Activated T-cell treated with anti-CD3 and anti-CD28 coated beads, Interleukin-2, amount 50 U/mL, for 48 hours (primary cell): ENCODE results near the gene TMEM158.

Source experiments
- DNase-seq, 2 experiments: peaks; one replicate each; pipeline ENCODE4 v3.0.0-alpha.2; 2020

TMEM158 gene

DNA sequence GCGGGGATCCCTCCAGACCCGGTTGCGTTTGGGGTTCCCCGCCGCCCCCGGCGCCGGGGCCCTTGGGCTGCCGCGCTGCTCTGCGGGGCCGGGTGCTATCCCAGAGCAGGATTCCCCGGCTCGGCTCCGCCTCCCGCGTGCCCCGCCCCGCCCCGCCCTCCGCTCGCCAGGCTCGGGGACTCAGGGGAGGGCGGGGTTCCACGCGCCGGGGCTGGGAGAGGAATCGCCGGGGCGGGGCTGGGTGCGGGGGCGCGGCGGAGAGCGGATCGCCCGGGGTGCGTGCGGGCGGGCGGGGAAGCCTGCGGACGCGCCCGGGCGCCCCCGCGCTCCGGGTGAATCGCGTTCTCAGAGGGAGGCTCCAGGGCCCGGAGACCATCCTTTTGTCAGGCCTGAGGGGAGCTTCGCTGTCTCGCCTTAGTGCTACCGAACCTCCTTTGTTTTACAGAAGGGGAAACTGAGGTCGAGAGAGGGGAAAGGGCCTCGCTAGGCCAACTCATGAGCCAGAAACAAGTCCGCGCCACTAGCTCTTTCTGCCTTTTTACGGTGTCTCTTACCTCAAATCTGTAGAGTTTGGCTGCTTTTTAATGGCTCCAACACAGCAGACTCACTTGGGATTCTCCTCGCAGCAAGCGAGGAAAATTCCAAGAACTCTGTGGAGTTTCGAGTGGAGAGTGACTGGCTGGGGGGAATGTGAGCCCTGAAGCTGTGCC, at the start of gene TMEM158:
Gene TMEM158, minus strand, starts transcription at position 82 of the 710 bp plus-strand sequence. CDS start 260 bp downstream, outside the sequence.
- DNase-seq: peak; percentile 82 to 85

DNA sequence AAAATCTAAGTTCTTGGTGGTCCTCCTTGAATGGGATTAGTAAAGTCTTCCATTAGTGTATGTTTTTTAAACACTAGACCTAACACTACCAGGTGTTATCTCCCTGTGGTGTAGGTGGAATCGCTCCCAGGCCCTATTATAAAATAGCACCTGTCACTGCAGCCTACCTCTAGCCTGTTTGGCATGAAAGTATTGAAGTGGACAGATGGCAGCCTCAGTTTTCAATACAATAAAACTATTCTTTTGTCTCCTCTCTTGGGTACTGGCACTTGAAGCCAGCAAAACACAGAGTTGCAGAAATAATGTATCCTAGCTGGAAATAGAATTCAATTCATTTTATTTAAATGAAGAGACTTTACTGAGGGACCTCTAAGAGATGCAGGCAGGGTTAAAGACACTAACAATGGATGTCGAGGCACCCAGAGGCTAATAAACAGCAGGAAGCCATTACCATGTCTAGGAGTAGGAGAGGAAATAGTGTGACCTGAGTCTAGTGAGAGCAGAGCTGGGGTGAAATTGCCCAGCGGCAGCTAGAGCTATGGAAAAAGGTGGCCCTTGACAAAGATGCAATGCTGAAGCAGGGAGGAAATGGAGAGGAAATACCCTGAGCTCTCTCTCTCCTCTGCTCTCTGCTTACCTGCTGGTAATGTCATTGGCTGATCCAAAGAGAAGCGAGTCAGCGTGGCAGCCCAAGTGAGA, 49.1 kb upstream of the TMEM158 start:
- DNase-seq: no peak

DNA sequence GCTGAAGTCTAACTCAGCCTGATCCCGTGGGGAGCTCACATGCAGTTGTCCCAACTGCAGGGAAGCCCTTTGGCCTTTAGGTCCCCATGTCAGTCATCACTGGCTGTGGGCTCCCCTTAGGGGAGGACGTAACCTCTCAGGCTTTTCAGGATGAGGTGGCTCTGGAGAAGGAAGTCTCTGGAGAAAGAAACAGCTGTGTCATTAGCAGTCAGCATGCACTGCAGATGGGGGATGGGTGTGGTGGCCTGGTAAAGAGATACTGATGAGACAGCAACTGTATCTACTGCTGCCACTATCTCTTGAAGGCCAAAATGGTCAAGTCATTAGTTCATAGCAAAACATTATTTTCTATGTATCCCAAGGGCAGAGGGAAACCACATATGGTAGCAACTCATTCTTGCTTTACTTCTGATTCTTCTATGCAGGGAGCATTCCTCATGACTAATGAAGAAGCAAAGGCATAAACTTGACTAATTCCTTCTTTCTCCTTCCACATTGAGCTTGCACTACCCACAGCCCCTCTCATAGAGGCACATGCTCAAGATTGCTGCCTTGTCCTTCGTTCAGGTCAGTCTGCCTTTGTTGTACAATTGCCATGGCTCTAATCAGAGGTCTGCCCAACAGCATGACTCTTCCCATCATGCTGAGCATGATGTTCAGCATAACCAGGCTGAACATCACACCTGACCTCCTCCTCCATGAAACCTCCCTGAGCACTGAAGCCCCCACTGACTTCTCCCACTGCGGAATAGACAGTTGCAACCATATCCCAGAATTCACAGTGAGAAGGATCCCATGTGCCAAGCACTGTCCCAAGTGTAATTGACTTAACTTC, 47.8 kb upstream of the TMEM158 start:
- DNase-seq: no peak

DNA sequence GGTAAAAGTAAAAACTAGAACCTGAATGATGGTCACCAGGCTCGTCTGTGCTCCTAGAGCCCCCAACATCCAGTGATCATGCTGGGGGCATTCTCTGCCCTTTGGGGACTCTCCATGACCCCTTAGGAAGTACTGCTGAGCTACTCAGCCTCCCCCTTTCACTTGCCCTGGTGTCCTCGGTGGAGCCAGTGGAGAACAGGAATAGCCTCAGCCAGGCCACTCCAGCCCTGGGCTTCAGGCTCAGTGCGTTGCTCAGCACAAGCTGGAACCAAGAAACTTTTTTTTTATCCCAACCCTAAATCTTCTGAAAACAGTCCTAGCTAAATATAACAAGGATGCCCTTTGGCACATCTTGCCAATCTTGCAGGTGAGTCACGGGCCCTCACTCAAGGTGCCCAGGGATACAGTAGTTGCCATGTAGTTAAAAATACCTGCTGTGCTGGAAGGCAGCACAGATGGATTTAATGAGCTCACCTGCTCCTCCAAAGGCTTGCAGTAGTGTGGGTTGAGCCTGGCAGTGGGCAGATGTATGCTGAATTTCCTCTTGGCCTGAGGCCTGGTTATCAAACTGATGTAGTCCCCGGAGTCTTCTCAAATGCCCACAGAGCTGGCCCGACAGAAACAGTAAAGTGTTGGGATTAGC, 46.9 kb upstream of the TMEM158 start:
- no peak for DNase-seq

DNA sequence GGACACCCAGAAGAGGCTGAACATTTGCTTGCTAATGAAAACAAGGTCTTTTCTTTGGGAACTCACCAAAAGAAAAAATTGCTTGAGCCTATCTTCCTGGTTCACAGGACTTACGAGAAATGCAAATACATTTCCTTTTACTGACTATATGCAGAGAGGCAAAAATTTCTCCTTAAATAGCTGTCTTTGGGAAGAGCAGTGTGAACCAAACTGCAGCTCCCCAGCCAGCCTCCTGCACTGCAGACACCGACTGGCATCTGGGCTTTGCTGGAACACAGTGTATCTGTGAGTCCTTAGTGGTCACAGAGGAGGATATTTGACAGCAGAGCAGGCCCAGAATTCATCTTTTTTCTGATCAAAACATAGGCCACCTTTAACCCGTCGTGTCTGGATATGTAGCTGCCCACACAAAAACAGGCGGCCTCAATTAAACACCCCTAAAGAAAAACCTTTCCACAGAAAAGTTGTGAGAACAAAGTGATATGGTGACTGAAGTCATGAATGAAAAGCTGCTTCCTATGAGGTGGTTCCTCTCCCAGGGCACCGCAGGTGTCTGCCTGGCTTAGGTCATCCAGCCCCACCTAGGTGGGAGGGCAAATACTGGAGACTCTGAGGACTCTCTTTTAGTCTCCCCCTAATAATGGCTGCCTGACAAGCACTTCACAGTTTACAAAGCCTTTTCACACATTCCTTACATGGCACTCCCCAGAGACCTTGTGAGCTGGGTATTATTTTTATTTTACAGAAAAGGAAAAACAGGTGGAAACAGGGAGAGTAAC, 46.1 kb upstream of the TMEM158 start:
- DNase-seq: no peak

DNA sequence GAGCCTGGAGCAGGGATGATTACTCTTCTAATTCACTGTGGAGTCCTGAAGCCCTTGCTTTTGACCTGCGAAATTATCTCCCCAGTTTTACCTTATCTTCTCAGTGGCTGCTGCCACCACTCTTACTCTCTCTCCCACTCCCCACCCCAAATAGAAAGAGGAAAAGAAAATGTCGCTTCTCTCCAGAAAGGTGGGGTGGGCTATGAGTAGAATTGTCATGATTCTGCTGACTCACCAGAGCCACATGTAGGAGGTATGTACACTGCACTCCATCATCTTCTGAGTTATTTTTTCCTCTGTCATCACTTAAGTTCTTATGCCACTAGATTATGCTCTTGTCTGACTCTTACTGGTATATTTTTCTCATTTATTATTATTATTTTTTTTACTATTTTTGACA, 43.9 kb upstream of the TMEM158 start:
- DNase-seq: no peak

DNA sequence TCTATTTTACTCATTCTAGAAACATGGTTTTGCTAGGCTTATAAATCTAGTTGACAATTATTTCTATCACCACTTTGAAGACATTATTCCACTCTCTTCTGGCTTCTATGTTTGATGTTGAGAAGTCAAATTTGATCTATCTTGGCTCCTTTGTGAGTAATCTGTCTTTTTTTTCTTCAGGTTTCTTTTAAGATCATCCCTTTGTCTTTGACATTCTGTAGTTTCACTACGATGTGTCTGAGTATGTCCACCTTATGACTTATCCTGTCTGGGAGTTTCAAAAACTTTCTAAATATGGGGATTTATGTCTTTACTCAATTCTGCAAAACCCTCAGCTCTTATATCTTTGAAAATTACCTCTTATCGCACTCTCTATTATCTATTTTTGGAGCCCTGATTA, 41.0 kb upstream of the TMEM158 start:
- DNase-seq: no peak

DNA sequence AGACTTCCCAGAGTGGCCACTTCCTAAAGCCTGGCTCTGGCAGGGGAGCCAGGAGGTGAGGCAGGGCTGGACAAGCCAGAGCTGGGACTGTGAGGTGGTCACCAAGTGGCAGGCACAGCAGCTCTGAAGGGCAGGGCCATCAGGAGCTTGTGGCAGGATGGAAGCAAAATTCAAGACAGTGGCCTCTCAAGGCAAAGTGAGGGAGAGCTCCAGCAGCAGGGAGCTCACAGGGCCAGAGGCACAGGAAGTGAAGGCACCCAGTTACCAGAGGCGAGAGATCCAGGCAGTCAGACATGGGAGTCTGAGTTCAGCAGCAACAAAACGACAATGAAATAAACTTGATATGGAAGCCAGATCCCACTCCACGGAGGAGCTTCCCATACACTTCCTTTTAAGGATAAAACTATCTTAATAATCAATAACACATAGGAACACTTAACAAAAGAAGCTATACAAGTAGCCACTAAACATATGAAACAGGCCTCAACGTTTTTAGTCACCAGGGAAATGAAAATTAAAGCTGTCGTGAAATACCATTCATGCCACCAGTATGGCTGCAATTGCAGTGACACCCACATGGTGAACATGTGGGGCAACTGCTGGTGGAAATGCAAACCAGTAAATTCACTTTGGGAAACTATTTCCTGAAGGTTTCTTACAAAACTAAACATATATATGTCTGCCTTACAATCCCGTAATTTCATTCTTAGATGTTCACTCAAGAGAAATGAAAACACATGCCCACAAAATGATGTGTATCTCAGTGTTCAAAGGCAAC, 35.4 kb upstream of the TMEM158 start:
- DNase-seq: no peak

DNA sequence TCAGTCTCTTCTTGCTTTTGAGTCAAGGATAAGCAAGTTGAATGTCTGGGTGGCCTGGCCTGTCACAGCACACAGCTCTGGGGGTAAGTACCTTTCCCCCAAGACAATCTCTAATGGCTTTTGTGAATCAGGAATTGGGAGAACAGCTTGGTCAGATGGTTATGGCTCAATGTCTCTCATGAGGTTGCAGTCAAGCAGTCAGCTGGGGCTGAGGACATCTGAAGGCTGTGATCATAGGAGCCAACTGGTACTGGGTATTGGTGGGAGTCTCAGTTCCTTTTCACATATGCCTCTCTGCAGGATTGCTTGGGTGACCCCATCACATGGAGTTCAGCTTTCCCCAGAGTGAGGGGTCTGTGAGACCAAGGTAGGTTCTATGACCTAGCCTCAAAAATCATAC, 33.0 kb upstream of the TMEM158 start:
- no peak for DNase-seq

DNA sequence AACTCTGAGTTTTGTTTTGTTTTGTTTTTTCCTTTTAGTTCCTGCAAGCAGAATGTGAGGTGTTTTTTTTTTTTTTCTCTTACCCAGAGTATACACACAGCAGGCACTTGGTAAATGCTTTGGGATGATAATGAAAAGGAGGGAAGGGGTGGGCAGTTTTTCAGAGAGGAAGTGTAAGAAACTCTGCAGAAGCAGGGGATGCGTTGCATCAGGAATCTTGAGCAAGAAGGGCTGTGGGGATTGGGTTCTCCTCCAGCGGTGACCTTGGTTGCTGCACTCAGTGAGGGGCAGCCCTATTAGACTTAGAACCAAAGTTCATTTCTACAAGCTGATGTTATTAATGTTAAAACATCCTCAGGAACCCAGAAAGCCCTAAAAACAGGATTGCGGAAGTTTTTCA, 32.2 kb upstream of the TMEM158 start:
- DNase-seq: no peak

DNA sequence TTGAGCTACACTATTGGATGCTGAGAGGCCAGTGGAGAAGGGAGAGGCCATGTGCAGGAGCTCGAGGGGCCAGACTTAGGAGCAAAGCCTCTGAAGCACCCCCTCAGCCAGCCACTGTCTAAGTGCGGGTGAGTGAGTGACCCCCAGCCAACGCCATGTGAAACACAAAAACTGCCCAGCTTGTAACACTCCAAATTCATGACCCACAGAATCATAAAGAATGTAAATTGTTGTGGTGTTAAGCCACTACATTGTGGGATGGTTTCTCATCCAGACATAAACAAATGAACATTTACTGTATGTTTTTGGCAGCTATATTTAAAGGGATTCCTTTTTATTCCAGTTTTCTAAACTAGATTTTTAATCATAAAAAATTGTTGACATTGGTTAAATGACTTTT, 27.2 kb upstream of the TMEM158 start:
- DNase-seq: no peak

DNA sequence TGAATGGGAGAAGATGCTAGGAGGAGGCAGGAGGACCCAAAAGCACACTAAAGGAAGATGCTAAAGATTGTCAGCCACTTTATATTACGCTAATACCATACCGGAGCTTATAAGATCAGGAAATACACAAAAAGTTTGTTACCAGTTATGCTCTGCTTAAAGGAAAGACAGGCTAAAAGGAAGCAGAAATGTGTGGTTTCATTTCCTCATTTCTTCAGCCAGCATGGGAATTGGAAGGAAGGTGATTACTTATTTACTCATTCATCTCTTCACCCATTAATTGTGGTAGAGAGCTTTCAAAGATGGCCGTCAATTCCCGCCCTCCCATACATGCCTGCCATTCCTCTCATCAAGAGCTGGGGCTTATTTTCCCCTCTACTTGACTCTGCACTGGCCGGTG, 26.7 kb upstream of the TMEM158 start:
- no peak for DNase-seq

DNA sequence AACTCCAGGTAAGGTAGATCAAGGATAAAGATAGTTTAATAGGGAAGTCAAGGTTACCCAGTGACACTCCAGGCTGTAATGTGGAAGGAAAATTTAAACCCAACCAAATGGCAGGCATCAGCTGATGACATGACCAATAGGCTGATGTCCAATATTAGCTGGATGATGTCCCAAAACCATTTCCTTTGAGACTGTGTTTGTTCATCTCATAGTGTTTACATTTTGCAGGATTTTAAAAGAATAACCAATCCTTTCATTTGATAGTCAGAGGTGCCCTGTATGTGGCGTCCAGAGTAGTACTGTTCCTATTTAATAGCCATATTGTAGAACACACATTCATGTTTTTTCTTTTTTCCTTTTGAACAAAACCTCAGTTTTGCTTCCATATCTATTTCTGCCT, 23.3 kb upstream of the TMEM158 start:
- no peak for DNase-seq

DNA sequence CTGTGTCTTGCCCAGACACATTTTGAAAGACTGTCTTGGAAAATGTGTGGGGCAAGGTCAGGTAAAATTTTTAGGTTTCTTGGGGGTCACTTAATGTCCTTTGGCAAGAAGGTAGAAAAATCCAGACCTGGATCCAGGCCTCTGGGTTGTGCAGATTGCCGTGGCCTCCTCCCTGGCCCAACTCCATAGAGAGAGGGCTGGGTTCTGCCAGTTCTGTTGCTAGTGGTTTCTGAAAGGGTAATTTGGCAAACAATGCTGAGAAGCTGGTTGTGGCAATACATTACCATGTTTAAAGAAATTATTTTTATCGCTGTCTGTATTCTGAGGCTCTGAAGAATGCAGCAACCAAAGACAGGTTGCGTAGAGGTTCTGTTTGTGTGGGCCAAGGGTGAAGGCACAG, 20.2 kb upstream of the TMEM158 start:
- no peak for DNase-seq

DNA sequence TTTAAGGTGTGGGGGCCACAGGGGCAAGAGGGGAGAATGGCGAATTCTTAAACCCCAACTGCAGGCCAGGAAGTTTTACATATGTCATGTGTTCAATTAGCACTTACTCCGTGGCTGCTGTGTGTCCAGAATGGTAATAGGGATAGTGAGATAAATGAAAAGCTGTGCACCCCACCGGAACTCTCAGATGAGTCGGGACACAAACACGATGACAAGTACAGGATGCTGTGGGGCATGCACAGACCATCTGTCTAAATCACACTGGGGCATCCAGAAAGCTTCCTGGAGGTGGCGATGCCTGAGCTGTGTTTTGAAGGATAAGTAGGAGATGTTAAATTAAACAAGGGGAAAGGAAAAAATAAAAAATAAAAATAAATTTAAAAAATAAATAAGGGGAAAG, 18.3 kb upstream of the TMEM158 start:
- DNase-seq: no peak

DNA sequence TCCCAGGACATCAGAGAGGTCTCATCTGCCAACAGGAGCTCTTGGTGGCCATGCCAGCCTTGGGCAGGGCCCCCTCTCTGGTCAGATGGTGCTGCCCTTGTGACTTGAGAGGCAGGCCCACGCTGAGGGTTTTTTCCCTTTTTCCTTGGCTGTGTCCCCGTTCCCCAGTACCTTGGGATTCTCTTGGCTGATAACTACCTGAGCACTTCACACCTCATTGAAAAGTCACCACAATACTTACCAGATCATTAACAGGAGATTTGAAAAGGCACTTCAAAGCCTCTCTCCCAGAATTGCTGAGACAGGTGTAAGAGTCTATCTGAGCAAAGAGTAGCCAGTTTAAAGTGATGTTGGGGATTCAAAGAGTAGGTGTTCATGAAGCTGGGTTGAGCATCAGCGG, 15.1 kb upstream of the TMEM158 start:
- DNase-seq: no peak

DNA sequence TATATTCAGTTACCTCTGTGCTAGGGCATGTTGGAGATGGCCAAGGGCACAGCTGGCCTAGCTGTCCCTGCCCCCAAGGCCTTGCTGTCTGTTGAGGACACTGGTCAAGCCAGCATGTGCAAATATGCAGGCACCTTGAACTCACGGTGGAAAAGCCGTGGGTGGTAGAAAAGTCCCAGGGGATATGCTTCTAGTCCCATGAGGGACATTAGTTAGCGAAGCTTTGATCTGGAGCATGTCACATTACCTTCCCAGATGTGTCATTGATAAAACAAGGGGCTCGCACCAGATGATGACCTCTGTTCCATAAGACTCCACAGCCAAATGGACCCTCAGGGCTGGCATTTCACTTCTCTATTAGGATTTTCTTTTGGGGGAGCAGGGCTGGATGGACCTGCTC, 14.2 kb upstream of the TMEM158 start:
- DNase-seq: no peak

DNA sequence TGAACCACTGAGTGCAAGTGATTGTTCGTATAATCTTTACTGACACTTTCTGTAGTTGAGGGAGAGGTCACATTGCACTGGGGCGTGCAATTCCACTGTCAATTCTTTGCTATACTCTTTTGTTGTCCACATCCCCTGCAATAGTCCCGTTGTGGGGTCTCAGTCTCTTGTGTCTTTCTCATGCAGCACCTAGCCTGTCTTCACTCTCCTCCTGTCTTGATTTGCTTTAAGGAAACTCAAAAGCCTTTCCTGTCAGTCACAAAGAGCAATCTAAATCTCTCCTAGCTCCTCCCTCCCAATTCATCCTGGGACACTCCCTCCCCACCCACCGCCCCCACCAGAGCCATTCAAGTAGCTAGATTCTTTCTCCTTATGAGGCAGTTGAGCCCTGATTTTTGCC, 13.2 kb upstream of the TMEM158 start:
- DNase-seq: no peak

DNA sequence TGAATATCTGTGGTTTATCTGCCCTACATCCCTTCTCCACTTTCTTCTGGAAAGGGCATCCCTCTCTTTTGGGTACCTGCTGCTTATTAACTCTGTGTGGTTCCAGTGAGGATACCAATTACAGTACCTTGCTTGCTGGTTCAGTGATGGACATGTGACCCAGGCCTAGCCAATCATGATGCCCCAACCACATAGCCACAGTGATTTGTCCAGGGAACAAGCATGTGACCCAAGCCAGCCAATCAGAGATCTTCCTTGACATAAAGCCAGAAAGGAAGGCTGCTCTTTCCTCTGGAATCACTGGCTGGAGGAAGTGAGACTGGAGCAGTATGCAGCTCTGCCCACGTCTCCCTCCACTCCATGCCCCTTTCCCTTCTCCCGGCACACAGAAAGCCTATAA, 10.9 kb upstream of the TMEM158 start:
- no peak for DNase-seq

DNA sequence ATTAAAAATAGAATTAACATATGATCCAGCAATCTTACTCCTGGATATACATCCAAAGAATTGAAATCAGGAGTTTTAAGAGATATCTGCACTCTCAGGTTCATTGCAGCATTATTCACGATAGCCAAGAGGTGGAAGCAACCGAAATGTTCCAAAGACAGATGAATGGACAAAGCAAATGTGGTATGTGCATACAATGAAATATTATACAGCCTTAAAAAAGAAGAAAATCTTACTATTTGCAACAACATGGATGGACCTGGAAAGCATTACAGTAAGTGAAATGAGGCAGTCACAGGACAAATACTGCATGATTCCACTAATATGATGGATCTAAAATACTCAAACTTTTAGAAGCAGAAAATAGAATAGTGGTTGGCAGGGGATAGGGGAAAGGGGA, 9.3 kb upstream of the TMEM158 start:
- DNase-seq: no peak

DNA sequence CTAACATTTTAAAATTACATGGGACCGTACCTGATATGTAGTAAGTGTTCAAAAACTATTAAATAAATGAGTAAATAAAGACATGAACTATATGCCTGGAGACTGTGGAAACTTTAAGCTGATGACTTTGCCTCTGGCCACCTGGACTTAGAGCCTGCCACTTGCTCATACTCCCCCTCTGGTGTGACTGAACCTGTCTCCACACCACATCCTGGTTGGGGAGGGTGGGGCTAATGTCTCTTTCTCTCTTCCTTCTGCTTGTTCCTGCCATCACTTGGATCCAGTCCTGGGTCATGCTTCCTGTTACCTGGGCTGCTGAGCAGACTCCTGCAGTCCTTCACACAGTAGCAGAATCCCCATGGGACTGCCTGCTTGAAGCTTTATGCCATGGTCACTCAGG, 8.2 kb upstream of the TMEM158 start:
- no peak for DNase-seq

DNA sequence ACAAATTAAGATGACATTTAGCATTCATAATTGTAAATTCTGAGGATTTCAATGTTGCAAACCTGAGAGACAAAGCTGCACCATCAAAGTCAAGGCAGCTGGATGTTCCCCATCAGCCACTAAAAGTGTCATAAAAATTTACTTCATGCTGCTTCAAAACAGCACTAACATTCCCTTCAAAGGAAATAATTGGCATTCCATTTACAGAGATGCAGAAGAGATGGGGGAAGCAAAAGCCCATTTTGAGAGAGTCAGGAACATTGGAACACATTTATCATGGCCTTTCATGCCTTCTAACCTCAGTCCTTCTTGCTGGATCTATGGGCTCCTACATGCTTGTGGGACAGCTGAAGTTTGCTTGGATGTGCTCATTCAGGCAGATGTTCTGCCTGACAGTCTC, 6.4 kb upstream of the TMEM158 start:
- no peak for DNase-seq
